Lung microvascular endothelial cell (primary cell): ENCODE measurements around the gene FAM171A1. TPM values are rescaled to one million over a fixed set of nuclear protein-coding genes. Genes with fewer than 3 reads are reported as not detected.
"Not testable (repeated sequence)": the region's sequence is repeated elsewhere in the genome, so short reads cannot be mapped to it uniquely, and the experiment has no call there.

ENCODE experiments used
- DNase-seq, 2 donors: peaks; one replicate each; pipeline versions ENCODE4 v3.0.0 to v3.0.0-alpha.2; 2010; ENCODE audit warnings: low read depth in 2 of 2
- total RNA-seq: library from RNA; depleted of rRNA; stranded (reverse); fragments of >200 nt; gene quantifications from 2 replicates; pipeline ENCODE4 v1.2.1, GENCODE V29; 2014

FAM171A1 gene
- total RNA-seq, 1 donor from 2014 or later = 40.9 TPM

- peak; percentile 87 to 90 for DNase-seq
These were observed 26.2 kb downstream of the FAM171A1 start for GRCh38 chr10:15344876-15345285.

DNA sequence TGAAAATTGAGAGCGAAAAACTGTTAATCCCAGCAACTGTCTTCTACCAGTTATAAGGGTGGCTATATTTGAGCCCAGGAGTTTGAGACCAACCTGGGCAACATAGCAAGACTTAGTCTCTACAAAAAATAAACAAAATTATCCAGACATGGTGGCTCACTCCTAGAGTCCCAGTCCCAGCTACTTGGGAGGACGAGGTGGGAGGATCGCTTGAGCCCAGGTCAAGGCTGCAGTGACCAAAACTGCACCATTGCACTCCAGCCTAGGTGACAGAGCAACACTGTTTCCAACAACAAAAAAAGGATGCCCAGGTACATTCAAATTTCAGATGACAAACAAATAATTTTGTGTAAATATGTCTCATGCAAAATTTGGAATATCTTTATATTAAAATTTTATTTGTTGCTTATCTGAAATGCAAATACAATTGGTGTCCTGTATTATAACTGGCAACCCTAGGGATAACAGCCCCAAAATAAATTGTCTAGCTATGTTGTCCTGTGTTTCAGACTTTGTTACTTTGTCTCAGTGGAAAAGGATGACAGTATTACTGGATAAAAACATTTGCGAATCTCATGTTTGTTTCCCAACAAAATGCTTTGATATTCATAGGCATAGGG lies 26.7 kb downstream of the FAM171A1 start:
- DNase-seq = no peak

DNA sequence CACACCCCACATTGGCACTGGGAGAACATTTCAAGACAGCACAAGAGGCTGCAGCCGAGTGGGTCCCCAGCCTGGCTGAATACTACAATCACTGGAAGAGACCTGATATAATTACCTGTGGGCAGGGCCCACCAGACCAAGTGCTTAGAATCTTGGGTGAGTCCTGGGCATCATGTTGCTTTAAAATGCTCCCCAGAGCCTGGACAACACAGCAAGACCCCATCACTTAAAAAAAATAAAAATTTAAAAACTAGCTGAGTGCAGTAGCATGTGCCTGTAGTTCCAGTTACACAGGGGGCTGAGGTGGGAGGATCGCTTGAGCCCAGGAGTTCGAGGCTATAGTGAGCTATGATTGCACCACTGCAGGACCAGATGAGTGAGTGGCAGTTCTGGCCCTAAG lies 28.1 kb downstream of the FAM171A1 start:
- DNase-seq = no peak

- DNase-seq = peak in 1 of 2 donors; percentile 28
These were observed 29.5 kb downstream of the FAM171A1 start for GRCh38 chr10:15341502-15342128.

GRCh38 chr10:15339892-15340291 lies 31.2 kb downstream of the FAM171A1 start:
- DNase-seq = no peak

DNA sequence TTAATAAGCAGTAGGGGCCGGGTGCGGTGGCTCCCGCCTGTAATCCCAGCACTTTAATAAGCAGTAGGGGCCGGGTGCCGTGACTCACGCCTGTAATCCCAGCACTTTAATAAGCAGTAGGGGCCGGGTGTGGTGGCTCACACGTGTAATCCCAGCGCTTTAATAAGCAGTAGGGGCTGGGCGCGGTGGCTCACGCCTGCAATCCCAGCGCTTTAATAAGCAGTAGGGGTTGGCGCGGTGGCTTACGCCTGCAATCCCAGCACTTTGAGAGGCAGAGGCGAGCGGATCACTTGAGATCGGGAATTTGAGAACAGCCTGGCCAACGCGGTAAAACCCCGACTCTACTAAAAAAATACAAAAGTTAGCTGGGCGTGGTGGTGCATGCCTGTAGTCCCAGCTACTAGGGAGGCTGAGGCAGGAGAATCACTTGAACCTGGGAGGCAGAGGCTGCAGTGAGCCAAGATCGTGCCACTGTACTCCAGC lies 33.6 kb downstream of the FAM171A1 start:
- DNase-seq = not testable (repeated sequence)

GRCh38 chr10:15336211-15336610 lies 34.9 kb downstream of the FAM171A1 start:
- no peak for DNase-seq

- DNase-seq = no peak
These were observed 35.6 kb downstream of the FAM171A1 start for GRCh38 chr10:15335508-15335907.

GRCh38 chr10:15334650-15335323 lies 36.3 kb downstream of the FAM171A1 start:
- no peak for DNase-seq

DNA sequence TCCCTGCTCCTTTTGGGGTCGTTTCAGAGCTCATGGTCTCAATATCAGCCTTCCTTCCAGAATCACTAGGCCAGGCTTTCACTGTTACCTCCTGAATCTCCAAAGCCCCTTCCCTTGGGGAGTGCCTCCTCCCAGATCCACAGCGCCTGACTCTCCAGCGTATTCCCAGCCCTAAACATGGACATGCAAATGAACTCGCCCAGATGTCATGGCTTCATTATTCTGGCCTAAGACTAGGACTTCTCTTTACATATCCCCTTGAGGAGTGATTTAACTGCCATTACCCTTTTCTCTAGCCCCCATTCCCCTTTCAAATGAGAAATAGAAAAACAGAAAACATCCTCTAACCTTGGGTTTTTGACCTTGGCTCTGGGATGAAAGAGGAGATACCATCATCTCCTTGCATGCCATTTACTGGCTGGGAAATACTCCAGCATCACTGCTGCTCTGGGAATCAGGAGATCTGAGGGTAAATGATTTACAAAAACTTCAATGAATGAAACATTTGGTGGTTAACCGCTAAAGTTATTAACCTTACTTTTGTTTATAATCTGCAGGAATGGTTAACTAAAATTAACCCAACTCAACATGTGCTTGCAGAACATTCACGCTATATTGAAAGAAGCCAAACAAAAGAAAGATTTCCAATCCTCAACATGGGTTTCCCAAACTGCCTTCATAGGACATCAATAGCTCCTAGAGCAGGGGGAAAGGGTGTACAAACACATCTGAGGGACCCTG lies 37.0 kb downstream of the FAM171A1 start:
- DNase-seq = no peak

DNA sequence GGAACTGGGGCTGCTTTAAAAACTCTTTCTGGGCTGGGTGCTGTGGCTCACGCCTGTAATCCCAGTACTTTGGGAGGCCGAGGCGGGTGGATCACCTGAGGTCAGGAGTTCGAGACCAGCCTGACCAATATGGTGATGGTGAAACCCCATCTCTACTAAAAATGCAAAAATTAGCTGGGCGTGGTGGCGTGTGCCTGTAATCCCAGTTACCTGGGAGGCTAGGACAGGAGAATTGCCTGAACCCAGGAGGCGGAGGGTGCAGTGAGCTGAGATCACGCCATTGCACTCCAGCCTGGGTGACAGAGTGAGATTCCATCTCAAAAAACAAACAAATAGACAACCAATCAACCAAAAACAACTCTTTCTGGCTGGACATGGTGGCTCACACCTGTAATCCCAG lies 37.9 kb downstream of the FAM171A1 start:
- DNase-seq = not testable (repeated sequence)

GRCh38 chr10:15331461-15331860 lies 39.6 kb downstream of the FAM171A1 start:
- no peak for DNase-seq

- no peak for DNase-seq
These were observed 41.7 kb downstream of the FAM171A1 start for GRCh38 chr10:15329437-15329836.

- DNase-seq = no peak
These were observed 45.2 kb downstream of the FAM171A1 start for GRCh38 chr10:15325944-15326284.

GRCh38 chr10:15325243-15325943 lies 45.7 kb downstream of the FAM171A1 start:
- DNase-seq = peak; percentile 94 to 99

DNA sequence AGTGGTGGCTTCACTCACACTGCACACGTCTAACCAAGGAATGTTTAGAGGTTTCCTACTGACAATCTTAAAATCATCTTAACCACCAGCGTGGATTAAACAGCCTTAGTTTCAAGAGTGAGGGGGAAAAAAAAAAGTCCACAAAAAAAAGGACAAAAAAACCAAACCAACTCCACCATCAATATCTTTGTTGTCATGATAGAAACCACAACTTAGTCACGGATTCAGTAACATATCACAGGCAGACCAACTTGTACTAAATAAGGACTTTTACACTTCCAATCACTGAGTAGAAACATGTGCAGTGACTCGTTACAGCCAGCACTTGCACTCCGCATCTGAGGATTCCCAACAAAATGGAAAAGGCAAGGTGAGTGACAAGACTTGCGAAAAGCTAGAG lies 46.5 kb downstream of the FAM171A1 start:
- no peak for DNase-seq

DNA sequence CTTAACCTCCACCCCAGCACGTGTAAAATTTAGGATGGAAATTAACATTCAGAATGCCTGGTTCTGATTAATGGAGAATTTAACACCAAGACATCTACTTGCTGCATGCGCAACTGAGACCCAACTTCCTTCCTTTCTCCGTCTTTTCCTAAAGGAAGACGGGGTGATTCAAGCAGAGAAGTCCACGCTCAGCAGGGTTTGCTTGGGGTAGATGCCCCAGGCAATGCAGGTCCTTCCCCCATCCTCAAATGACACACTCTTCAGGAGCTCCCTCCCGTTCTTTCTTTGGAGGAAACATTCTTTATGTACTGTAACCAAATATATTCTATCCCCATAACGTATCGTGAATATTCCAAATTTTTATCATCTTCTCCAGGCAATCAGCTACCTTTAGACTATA lies 47.0 kb downstream of the FAM171A1 start:
- DNase-seq = no peak

GRCh38 chr10:15322356-15322755 lies 48.7 kb downstream of the FAM171A1 start:
- no peak for DNase-seq

- peak in 1 of 2 donors; percentile 25 for DNase-seq
These were observed 49.4 kb downstream of the FAM171A1 start for GRCh38 chr10:15321431-15322341.

GRCh38 chr10:15320522-15321203 lies 50.4 kb downstream of the FAM171A1 start:
- peak in 1 of 2 donors; percentile 73 for DNase-seq
